CD14-positive monocyte (primary cell): ENCODE measurements around the gene SOCS1. TPM values are rescaled to one million over a fixed set of nuclear protein-coding genes. Genes with fewer than 3 reads are reported as not detected.

Experiments used
- DNase-seq, 3 donors: peaks; one replicate each; pipeline ENCODE4 v3.0.0-alpha.2; 2011 to 2022
- H2AFZ ChIP-seq: 2 replicates; pipeline ENCODE4 v1.6.0; 2012; ENCODE audit warnings: mild to moderate bottlenecking, low read depth, low read length, inconsistent platforms; ENCODE audit not compliant: insufficient read depth, poor library complexity, severe bottlenecking
- H3K27ac ChIP-seq, 2 donors: 1 replicate in 1 of 2; 2 replicates in 1 of 2; pipeline ENCODE4 v1.5.1; 2012 to 2013; ENCODE audit warnings: low read length in 2 of 2, control low read depth in 1 of 2, inconsistent platforms in 1 of 2, low read depth in 1 of 2, mild to moderate bottlenecking in 1 of 2
- H3K27me3 ChIP-seq, 2 donors: one replicate each; pipeline versions ENCODE4 v1.6.0 to v1.6.1; 2011 to 2013; ENCODE audit warnings: low read length in 2 of 2; ENCODE audit not compliant: control insufficient read depth in 2 of 2, insufficient read depth in 2 of 2
- H3K36me3 ChIP-seq, 2 donors: replicated peaks in 1 of 2; 1 replicate in 1 of 2; 2 replicates in 1 of 2; pipeline versions ENCODE4 v1.5.1 to v1.6.1; 2012 to 2013; ENCODE audit warnings: low read length in 2 of 2, control low read depth in 1 of 2, inconsistent platforms in 1 of 2, mild to moderate bottlenecking in 1 of 2; ENCODE audit not compliant: insufficient read depth in 2 of 2, control insufficient read depth in 1 of 2
- H3K4me1 ChIP-seq, 2 donors: 1 replicate in 1 of 2; 2 replicates in 1 of 2; pipeline versions ENCODE4 v1.5.1 to v1.6.1; 2012 to 2013; ENCODE audit warnings: low read length in 2 of 2, control low read depth in 1 of 2, inconsistent platforms in 1 of 2, mild to moderate bottlenecking in 1 of 2, moderate library complexity in 1 of 2; ENCODE audit not compliant: insufficient read depth in 2 of 2, control insufficient read depth in 1 of 2
- H3K4me2 ChIP-seq: replicated peaks from 2 replicates; pipeline ENCODE3; 2012; ENCODE audit warnings: low read length, moderate library complexity, mild to moderate bottlenecking; ENCODE audit not compliant: poor library complexity, severe bottlenecking; ENCODE audit errors: extremely low read depth
- H3K4me3 ChIP-seq, 3 experiments: fragments of 200-600 bp in 1 of 3; sonication (generic) in 1 of 3; replicated peaks in 1 of 3; 1 replicate in 2 of 3; 2 replicates in 1 of 3; pipeline ENCODE4 v1.5.1; 2011 to 2013; ENCODE audit warnings: low read length in 3 of 3, mild to moderate bottlenecking in 3 of 3, control low read depth in 2 of 3, low read depth in 2 of 3, inconsistent platforms in 1 of 3, moderate library complexity in 1 of 3
- H3K79me2 ChIP-seq: 2 replicates; pipeline ENCODE4 v1.6.0; 2012; ENCODE audit warnings: mild to moderate bottlenecking, control low read depth, inconsistent platforms, low read length, moderate library complexity; ENCODE audit not compliant: insufficient read depth
- H3K9ac ChIP-seq: 2 replicates; pipeline ENCODE4 v1.6.0; 2017; ENCODE audit warnings: low read length, mild to moderate bottlenecking; ENCODE audit not compliant: insufficient read depth, poor library complexity, severe bottlenecking
- H3K9me3 ChIP-seq, 2 donors: replicated peaks in 1 of 2; 1 replicate in 1 of 2; 2 replicates in 1 of 2; pipeline versions ENCODE4 v1.5.1 to v1.6.1; 2012 to 2013; ENCODE audit warnings: low read length in 2 of 2, control low read depth in 1 of 2; ENCODE audit not compliant: control insufficient read depth in 1 of 2, insufficient read depth in 1 of 2
- H4K20me1 ChIP-seq: 2 replicates; pipeline ENCODE4 v1.6.0; 2012; ENCODE audit warnings: mild to moderate bottlenecking, low read length, control low read depth, moderate library complexity; ENCODE audit not compliant: insufficient read depth
- H3K27ac Mint-ChIP-seq, 7 donors: one replicate each; pipeline ENCODE4 v1.8.0; 2020; ENCODE audit warnings: mild to moderate bottlenecking in 7 of 7, mixed read lengths in 7 of 7, moderate library complexity in 6 of 7, inconsistent platforms in 2 of 7
- H3K27me3 Mint-ChIP-seq, 3 donors: one replicate each; pipeline ENCODE4 v1.8.0; 2021 to 2022; ENCODE audit warnings: low read depth in 3 of 3, mild to moderate bottlenecking in 3 of 3, mixed read lengths in 3 of 3, moderate library complexity in 3 of 3, inconsistent platforms in 1 of 3
- H3K36me3 Mint-ChIP-seq, 2 donors: one replicate each; pipeline ENCODE4 v1.8.0; 2020; ENCODE audit warnings: mixed read lengths in 2 of 2, inconsistent platforms in 1 of 2, mild to moderate bottlenecking in 1 of 2
- H3K4me1 Mint-ChIP-seq: one replicate; pipeline ENCODE4 v1.8.0; 2020; ENCODE audit warnings: mild to moderate bottlenecking, mixed read lengths
- H3K4me3 Mint-ChIP-seq, 2 donors: one replicate each; pipeline ENCODE4 v1.8.0; 2020; ENCODE audit warnings: mild to moderate bottlenecking in 2 of 2, mixed read lengths in 2 of 2, moderate library complexity in 1 of 2
- H3K9me3 Mint-ChIP-seq, 7 donors: one replicate each; pipeline ENCODE4 v1.8.0; 2020 to 2022; ENCODE audit warnings: mixed read lengths in 7 of 7, mild to moderate bottlenecking in 6 of 7, moderate library complexity in 6 of 7, inconsistent platforms in 2 of 7
- CTCF ChIP-seq: fragments of 200-600 bp; IDR thresholded peaks from one replicate; pipeline ENCODE4 v1.8.0; 2022; ENCODE audit warnings: antibody characterized with exemption, mild to moderate bottlenecking
- WGBS: methylation state at CpG from one replicate; pipeline ENCODE4 v1.1.5; 2013; ENCODE audit warnings: missing lambda C conversion rate; ENCODE audit not compliant: insufficient coverage; 5-methylcytosine and 5-hydroxymethylcytosine counted together
- intact Hi-C, 2 donors: fragments of 100-400 bp; cut with micrococcal nuclease; formaldehyde crosslinking; loops; one replicate each; pipeline versions ENCODE4 v1.15.0 to v1.15.1; 2023
- polyA plus RNA-seq, 3 donors: library from polyadenylated mRNA; depleted of rRNA in 1 of 3; unstranded in 2 of 3; stranded (reverse) in 1 of 3; fragments of 300-500 nt in 2 of 3; fragments of >200 nt in 1 of 3; fragmentation: Illumina TruSeq in 2 of 3; gene quantifications; 1 replicate in 2 of 3; 2 replicates in 1 of 3; pipeline ENCODE4 v1.2.3, GENCODE V29; 2012 to 2021

The SOCS1 gene
- polyA plus RNA-seq, 3 donors = 0.13 to 2.3 (median 0.35) TPM

- H3K27ac Mint-ChIP-seq = peak overlapping the region in 1 of 7 donors; percentile 27
- peaks cover 0 to 5% (median 0%) of the 10 kb centered on the region in 7 donors for H3K9me3 Mint-ChIP-seq
These were observed 33.2 kb upstream of the SOCS1 start for GRCh38 chr16:11289202-11289601.

GRCh38 chr16:11285842-11286241 is 29.8 kb upstream of the SOCS1 start:
- peaks cover 0 to 2% of the 10 kb centered on the region in 2 donors for H3K27me3 ChIP-seq
- H3K9me3 Mint-ChIP-seq = peaks cover 0 to 5% (median 0%) of the 10 kb centered on the region in 7 donors
- H2AFZ ChIP-seq = no peak overlapping the region
- H3K4me3 Mint-ChIP-seq = no peak overlapping the region
- H3K36me3 Mint-ChIP-seq = peaks cover 0 to 3% of the 10 kb centered on the region in 2 donors
- intact Hi-C loops = no loop called here
- H3K27ac Mint-ChIP-seq = no peak overlapping the region
- no peaks in the 10 kb centered on the region for H3K79me2 ChIP-seq
- no peak for DNase-seq
- H3K4me2 ChIP-seq = no peak overlapping the region
- no peaks in the 10 kb centered on the region for H3K9me3 ChIP-seq
- H4K20me1 ChIP-seq = no peaks in the 10 kb centered on the region
- no peak overlapping the region for H3K9ac ChIP-seq
- H3K4me1 ChIP-seq = peaks cover 0 to 6% of the 10 kb centered on the region in 2 donors
- no peak for TF ChIP-seq CTCF
- H3K36me3 ChIP-seq = no peaks in the 10 kb centered on the region
- 100% methylated on average over 1 of the region's 2 CpGs for WGBS
- no peak overlapping the region for H3K4me3 ChIP-seq
- H3K4me1 Mint-ChIP-seq = peaks cover 12% of the 10 kb centered on the region
- H3K27ac ChIP-seq = no peak overlapping the region
- H3K27me3 Mint-ChIP-seq = peaks cover 23 to 47% (median 25%) of the 10 kb centered on the region in 3 donors

More at GRCh38 chr16:11289202-11289601, 33.2 kb upstream of the SOCS1 start:
- Mint-ChIP-seq H3K4me3 (no peak overlapping the region), H3K4me1 (peaks cover 8% of the 10 kb centered on the region), H3K27me3 (peaks cover 40 to 49% (median 45%) of the 10 kb centered on the region in 3 donors), H3K36me3 (peaks cover 0 to 4% of the 10 kb centered on the region in 2 donors)
- TF ChIP-seq CTCF = no peak
- intact Hi-C loops = no loop called here
- Histone ChIP-seq H3K9me3 (no peaks in the 10 kb centered on the region), H2AFZ (no peak overlapping the region), H3K79me2 (no peaks in the 10 kb centered on the region), H3K4me3 (no peak overlapping the region), H3K27ac (no peak overlapping the region), H4K20me1 (no peaks in the 10 kb centered on the region), H3K36me3 (no peaks in the 10 kb centered on the region), H3K27me3 (peaks cover 0 to 2% of the 10 kb centered on the region in 2 donors), H3K4me1 (peaks cover 0 to 6% of the 10 kb centered on the region in 2 donors), H3K4me2 (no peak overlapping the region), H3K9ac (no peak overlapping the region)
- no peak for DNase-seq
- no CpG with 5 or more reads among the region's 2 CpGs for WGBS
